RWPE1 (cell line): Measurements from ENCODE around the gene MAP1LC3B.

Experiments
- CTCF ChIA-PET: fragments of 350-600 bp; sonication (Branson Sonifier 250); formaldehyde crosslinking; extraction: SDS; loops from one replicate; lab custom pipeline; 2021; lab: Yijun Ruan, JAX
- POLR2A ChIA-PET: fragments of 400-600 bp; formaldehyde crosslinking; extraction: SDS; loops from one replicate; lab custom pipeline; 2020; ENCODE audit warnings: antibody characterized with exemption; ENCODE audit not compliant: low non-redundant PET; lab: Yijun Ruan, JAX
- DNase-seq: peaks from one replicate; pipeline ENCODE4 v3.0.0; 2012; ENCODE audit warnings: low spot score
- H3K27ac ChIP-seq: fragments of 450-650 bp; 2 replicates; pipeline ENCODE4 v1.5.1; 2017
- TF ChIP-seq, protein P1 (sequence below): fragments of 450-650 bp; conservative IDR thresholded peaks from 2 replicates; pipeline ENCODE4 v1.5.1; 2017; ENCODE audit warnings: low read depth, mild to moderate bottlenecking

MAP1LC3B gene

DNA sequence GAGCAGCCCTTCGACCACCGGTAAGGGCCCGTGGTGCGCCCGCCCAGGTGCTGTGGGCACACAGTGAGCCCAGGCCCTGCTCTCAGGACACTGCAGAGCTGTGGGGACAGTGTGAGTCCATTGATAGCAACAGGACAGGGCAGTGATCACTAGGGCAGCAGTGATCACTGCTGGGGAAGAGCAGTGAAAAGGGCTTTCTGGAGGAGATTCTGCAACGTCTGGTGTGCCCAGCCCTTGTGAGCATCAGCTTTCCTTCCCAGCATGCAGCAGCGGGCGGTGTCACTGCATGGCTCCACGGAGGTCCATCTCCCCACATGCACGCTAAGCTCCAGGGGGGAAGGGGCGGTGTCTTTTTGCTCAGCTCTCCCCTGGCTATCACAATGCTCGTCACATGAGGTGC lies 32.1 kb downstream of the MAP1LC3B start:
- ChIA-PET POLR2A (no interaction called here), CTCF (no interaction called here)
- TF ChIP-seq, protein P1, sequence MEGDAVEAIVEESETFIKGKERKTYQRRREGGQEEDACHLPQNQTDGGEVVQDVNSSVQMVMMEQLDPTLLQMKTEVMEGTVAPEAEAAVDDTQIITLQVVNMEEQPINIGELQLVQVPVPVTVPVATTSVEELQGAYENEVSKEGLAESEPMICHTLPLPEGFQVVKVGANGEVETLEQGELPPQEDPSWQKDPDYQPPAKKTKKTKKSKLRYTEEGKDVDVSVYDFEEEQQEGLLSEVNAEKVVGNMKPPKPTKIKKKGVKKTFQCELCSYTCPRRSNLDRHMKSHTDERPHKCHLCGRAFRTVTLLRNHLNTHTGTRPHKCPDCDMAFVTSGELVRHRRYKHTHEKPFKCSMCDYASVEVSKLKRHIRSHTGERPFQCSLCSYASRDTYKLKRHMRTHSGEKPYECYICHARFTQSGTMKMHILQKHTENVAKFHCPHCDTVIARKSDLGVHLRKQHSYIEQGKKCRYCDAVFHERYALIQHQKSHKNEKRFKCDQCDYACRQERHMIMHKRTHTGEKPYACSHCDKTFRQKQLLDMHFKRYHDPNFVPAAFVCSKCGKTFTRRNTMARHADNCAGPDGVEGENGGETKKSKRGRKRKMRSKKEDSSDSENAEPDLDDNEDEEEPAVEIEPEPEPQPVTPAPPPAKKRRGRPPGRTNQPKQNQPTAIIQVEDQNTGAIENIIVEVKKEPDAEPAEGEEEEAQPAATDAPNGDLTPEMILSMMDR: no peak
- DNase-seq: no peak
- peak overlapping the region; percentile 17; the same call in 1 of the 2 replicates for H3K27ac ChIP-seq

DNA sequence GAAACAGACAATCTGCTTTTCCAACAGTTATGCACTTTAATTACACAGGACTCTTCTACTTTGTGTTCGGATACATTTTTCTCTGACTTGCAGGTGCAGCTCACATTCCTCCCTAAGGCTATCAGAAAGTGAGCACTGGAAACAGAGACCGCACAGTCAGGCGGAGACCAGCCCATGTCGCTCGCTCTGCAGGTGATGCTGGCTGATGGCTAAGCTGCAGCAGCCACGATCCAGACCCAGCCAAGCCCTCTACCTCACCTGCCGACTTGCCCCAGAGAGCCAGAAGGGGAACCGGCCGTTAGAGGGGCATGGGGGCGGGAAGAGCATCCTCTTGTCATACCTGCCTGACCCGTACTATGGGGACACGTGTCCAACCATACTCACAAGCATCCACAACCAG lies 33.8 kb downstream of the MAP1LC3B start:
- POLR2A ChIA-PET: no interaction called here

DNA sequence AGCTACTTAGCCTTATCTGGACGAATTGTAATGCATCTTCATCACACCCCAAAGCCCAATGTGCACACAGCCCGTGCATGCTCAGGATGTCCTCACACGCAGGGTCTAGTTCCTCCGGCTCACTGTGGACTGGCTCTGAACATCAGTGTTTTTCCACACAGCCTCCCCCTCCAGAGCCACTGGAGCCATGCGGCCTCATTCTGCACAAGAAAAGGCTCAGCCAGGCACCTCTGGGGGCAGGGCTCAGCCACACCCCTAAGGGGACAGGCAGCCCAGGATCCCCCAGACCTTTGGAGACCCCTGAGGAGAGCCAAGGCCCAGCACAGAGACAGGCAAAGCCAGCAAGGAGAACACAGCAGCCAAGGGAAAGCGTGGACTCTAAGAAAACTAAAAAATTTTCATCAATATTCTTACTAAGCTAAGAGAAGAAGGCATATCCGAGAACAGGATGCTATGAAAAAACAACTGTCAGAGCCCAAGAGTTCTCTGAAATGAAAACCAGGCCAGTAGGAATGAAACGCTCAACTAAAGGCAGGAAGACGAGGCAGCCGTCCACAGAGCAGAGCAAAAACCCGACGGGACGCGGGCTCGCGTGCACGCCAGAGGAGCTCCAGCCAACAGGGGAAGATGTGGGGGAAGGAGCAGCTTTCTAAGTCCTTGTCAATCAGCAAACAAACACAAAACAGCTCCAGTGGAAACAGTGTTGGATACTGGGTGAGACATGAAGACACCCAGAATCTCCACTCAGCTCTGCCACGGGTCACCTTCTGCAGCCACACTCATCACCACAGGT lies 34.5 kb downstream of the MAP1LC3B start:
- ChIA-PET POLR2A (no interaction called here), CTCF (interaction anchor here (0.6 to 1.4 kb wide), 4 partner anchors 10 to 108 kb away, joined by 3 to 7 read pairs (median 5); no protein-coding TSS in a partner anchor)
- no peak for DNase-seq
- TF ChIP-seq, protein P1: no peak
- peak overlapping the region; percentile 16; the same call in 1 of the 2 replicates for H3K27ac ChIP-seq

More for the DNA sequence above, 33.8 kb downstream of the MAP1LC3B start:
- H3K27ac ChIP-seq: no peak overlapping the region
- CTCF ChIA-PET: interaction anchor here (1.4 kb wide), 1 partner anchor 9 kb away, joined by 7 read pairs; no protein-coding TSS in a partner anchor
- no peak for DNase-seq
- TF ChIP-seq, protein P1: no peak

GRCh38 chr16:87431926-87432325 lies 39.8 kb downstream of the MAP1LC3B start:
- peak; percentile 50 for DNase-seq
- H3K27ac ChIP-seq: peak overlapping the region; percentile 93
- TF ChIP-seq, protein P1: no peak
- POLR2A ChIA-PET: no interaction called here
- CTCF ChIA-PET: no interaction called here

- ChIA-PET POLR2A (no interaction called here), CTCF (no interaction called here)
- peak overlapping the region; percentile 93 for H3K27ac ChIP-seq
- TF ChIP-seq, protein P1: no peak
- no peak for DNase-seq
Measured at GRCh38 chr16:87432330-87432915, 40.3 kb downstream of the MAP1LC3B start.

DNA sequence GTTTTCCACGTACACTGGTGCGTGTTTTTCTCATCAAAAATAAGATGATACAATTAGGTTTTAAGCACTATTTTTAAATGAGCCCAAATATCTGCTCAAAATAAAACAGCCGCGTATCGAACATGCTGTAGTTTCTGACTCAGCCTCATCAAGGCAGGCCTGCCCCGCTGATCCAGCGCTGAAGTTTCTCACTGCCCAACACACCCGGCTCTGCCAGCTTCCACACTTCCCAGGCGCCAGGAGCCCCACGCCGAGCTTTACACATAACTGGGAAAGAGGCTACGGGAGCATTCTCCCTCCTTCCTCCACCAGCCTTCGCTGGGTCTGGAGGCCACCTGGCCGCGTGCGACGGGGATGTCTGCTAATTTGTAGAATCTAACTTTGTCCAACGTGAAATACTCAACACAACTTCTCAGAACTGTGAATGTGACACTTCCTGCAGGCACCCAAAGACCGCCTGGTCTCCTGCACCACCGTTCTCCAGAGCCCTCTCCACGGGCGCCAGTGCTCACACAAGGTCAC lies 42.1 kb downstream of the MAP1LC3B start:
- DNase-seq: no peak
- CTCF ChIA-PET: interaction anchor here (0.6 to 0.7 kb wide), 2 partner anchors 219 to 311 kb away, joined by 3 to 4 read pairs; no protein-coding TSS in a partner anchor
- TF ChIP-seq, protein P1: no peak
- POLR2A ChIA-PET: no interaction called here
- H3K27ac ChIP-seq: peak overlapping the region; percentile 93
